Lower leg skin (tissue), 4 donors: ENCODE results near the gene WDR20. TPM values are rescaled to one million over a fixed set of nuclear protein-coding genes. Genes with fewer than 3 reads are reported as not detected.
"Not testable (repeated sequence)": the region's sequence is repeated elsewhere in the genome, so short reads cannot be mapped to it uniquely, and the experiment has no call there.

Source experiments
- DNase-seq, 2 donors: peaks; one replicate each; pipeline ENCODE4 v3.0.0-alpha.2; 2019; ENCODE audit warnings: low spot score in 2 of 2
- H3K4me3 ChIP-seq: fragments of 200-600 bp; sonication (generic); 2 replicates; pipeline ENCODE4 v1.5.1; 2017; ENCODE audit warnings: mild to moderate bottlenecking, low read depth; ENCODE audit not compliant: poor library complexity, severe bottlenecking
- CTCF ChIP-seq, 3 donors: fragments of 450-650 bp; IDR thresholded peaks; one replicate each; pipeline ENCODE4 v1.5.1; 2016; ENCODE audit warnings: antibody characterized with exemption in 3 of 3, mild to moderate bottlenecking in 3 of 3, moderate library complexity in 2 of 3
- POLR2A ChIP-seq, 2 donors: fragments of 450-650 bp; IDR thresholded peaks; one replicate each; pipeline ENCODE4 v1.6.1; 2016 to 2017; ENCODE audit warnings: antibody characterized with exemption in 2 of 2, mild to moderate bottlenecking in 1 of 2, moderate library complexity in 1 of 2
- WGBS, 2 donors: methylation state at CpG; one replicate each; pipeline ENCODE4 v1.1.5; 2018; 5-methylcytosine and 5-hydroxymethylcytosine counted together
- intact Hi-C: fragments of 100-400 bp; cut with DNase I; formaldehyde crosslinking; loops from one replicate; pipeline ENCODE4 v1.15.0; 2023; ENCODE audit warnings: low total_unique reads
- total RNA-seq, 4 donors: library from RNA; depleted of rRNA; stranded (reverse); fragments of >200 nt; gene quantifications; one replicate each; pipeline ENCODE4 v1.1.0, GENCODE V29; 2016

WDR20 gene
- total RNA-seq, 4 donors from 2014 or later: 33.7 to 50.8 (median 41.3) TPM

DNA sequence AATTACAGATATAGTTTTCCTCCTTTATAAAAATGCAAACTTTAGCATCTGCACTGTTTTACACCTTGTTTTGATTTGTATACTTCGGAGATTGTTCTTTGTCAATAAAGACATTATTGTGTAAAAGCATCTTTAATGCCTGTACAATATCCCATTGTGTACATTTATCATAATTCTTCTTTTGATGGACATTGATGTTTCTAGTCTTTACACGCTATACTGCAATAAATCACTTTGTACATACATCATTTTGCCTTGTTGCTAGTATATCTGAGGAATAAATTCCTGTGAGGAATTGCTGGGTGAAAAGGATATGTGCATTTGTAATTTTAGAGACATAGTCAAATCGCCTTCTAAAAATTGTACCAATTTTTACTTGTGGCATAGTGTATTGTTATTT is 30.4 kb downstream of the WDR20 start:
- no peak overlapping the region for H3K4me3 ChIP-seq
- no peak for DNase-seq
- WGBS, 2 donors: 86 to 90% methylated on average over 3 of the region's 3 CpGs
- TF ChIP-seq CTCF (IDR thresholded peaks at IDR 0.05) (no peak), POLR2A (IDR thresholded peaks at IDR 0.05) (no peak)
- intact Hi-C loops: no loop called here

- intact Hi-C loops: no loop called here
- no peak overlapping the region for H3K4me3 ChIP-seq
- TF ChIP-seq POLR2A (IDR thresholded peaks at IDR 0.05) (no peak), CTCF (IDR thresholded peaks at IDR 0.05) (no peak)
- 68 to 73% methylated on average over 4 of the region's 4 CpGs for WGBS, 2 donors
- no peak for DNase-seq
These were observed 31.7 kb downstream of the WDR20 start for GRCh38 chr14:102171173-102172020.

DNA sequence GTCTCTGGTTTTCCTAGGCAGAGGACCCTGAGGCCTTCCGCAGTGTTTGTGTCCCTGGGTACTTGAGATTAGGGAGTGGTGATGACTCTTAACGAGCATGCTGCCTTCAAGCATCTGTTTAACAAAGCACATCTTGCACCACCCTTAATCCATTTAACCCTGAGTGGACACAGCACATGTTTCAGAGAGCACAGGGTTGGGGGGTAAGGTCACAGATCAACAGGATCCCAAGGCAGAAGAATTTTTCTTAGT is 32.2 kb downstream of the WDR20 start:
- DNase-seq, H3K4me3 ChIP-seq, intact Hi-C loops: not testable (repeated sequence)
- 64 to 67% methylated on average over 1 of the region's 2 CpGs for WGBS, 2 donors

DNA sequence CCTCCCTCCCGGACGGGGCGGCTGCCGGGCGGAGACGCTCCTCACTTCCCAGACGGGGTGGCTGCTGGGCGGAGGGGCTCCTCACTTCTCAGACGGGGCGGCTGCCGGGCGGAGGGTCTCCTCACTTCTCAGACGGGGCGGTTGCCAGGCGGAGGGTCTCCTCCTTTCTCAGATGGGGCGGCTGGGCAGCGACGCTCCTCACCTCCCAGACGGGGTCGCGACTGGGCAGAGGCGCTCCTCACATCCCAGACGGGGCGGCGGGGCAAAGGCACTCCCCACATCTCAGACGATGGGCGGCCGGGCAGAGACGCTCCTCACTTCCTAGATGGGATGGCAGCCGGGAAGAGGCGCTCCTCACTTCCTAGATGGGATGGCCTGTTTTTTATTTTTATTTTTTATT is 33.0 kb downstream of the WDR20 start:
- intact Hi-C loops, H3K4me3 ChIP-seq, DNase-seq: not testable (repeated sequence)

DNA sequence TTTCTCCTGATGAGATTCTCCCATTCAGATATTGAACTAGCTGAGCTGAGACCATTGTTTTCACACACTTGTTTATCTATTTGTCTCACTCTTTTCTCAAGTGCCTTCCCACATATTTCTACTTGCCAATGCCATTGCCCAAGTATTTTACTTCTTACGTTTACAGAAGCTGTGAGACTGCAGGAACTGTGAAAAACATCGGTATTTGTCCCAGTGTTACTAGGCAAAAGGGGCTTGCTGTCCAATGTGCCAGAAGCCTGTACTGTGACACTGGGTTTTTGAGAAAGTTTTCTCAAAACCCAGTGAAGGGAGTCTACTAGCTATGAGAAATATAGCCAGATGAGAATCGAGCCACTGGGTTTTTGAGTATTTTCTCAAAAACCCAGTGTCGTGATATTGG is 37.5 kb downstream of the WDR20 start:
- WGBS, 2 donors: 93 to 94% methylated on average over 4 of the region's 4 CpGs
- intact Hi-C loops: no loop called here
- no peak for TF ChIP-seq POLR2A (IDR thresholded peaks at IDR 0.05)
- no peak for TF ChIP-seq CTCF (IDR thresholded peaks at IDR 0.05)
- H3K4me3 ChIP-seq: no peak overlapping the region
- DNase-seq: no peak

More for the DNA sequence above, 33.0 kb downstream of the WDR20 start:
- WGBS, 2 donors: 96 to 97% methylated on average over 11 to 19 of the region's 31 CpGs

- no peak for DNase-seq
- 62 to 65% methylated on average over 5 of the region's 5 CpGs for WGBS, 2 donors
- TF ChIP-seq POLR2A (IDR thresholded peaks at IDR 0.05): no peak
- no peak for TF ChIP-seq CTCF (IDR thresholded peaks at IDR 0.05)
- no peak overlapping the region for H3K4me3 ChIP-seq
- intact Hi-C loops: no loop called here
These were observed 39.1 kb downstream of the WDR20 start for GRCh38 chr14:102178806-102179205.
